HepG2 (cell line): ENCODE measurements around the gene ZXDC. TPM values are rescaled to one million over a fixed set of nuclear protein-coding genes. Genes with fewer than 3 reads are reported as not detected.
A peak's percentile ranks its signal among the peaks of the same experiment; 100 is the strongest.

ENCODE experiments used
- CBX2 ChIP-seq, 2 experiments: fragments of 200-600 bp in 1 of 2; sonication (generic); formaldehyde crosslinking in 1 of 2; IDR thresholded peaks; 2 replicates each; pipeline versions ENCODE4 v1.7.0 to v1.8.1; 2018 to 2022; ENCODE audit warnings: low read depth in 2 of 2, low read length in 1 of 2, mild to moderate bottlenecking in 1 of 2, missing genetic modification reagents in 1 of 2
- E2F1 ChIP-seq: sonication (generic); formaldehyde crosslinking; IDR thresholded peaks from 2 replicates; pipeline ENCODE4 v1.5.0; 2020; ENCODE audit warnings: missing genetic modification reagents
- FOSL1 ChIP-seq: sonication (generic); formaldehyde crosslinking; IDR thresholded peaks from 2 replicates; pipeline ENCODE4 v1.9.0; 2021; ENCODE audit warnings: missing genetic modification reagents, borderline replicate concordance
- KLF11 ChIP-seq: IDR thresholded peaks from 2 replicates; pipeline ENCODE4 v1.6.1; 2016; ENCODE audit warnings: missing compliant biosample characterization
- NFKBIZ ChIP-seq: IDR thresholded peaks from 2 replicates; pipeline ENCODE4 v1.6.1; 2018; ENCODE audit warnings: missing genetic modification reagents, missing compliant biosample characterization
- NR2F6 ChIP-seq, 2 experiments: IDR thresholded peaks; 2 replicates each; pipeline ENCODE4 v1.6.1; 2016; ENCODE audit warnings: antibody characterized with exemption in 1 of 2, mild to moderate bottlenecking in 1 of 2
- PATZ1 ChIP-seq: sonication (generic); formaldehyde crosslinking; IDR thresholded peaks from 2 replicates; pipeline ENCODE4 v1.4.0; 2020; ENCODE audit warnings: missing genetic modification reagents
- PRPF4 ChIP-seq: fragments of 200-400 bp; formaldehyde crosslinking; IDR thresholded peaks from 2 replicates; pipeline ENCODE4 v1.6.1; 2016; ENCODE audit warnings: low read length, low read depth; ENCODE audit not compliant: poor library complexity, severe bottlenecking
- SMARCC2 ChIP-seq: fragments of 450-650 bp; IDR thresholded peaks from 2 replicates; pipeline ENCODE4 v1.6.1; 2017; ENCODE audit warnings: antibody characterized with exemption, mild to moderate bottlenecking
- SNAPC2 ChIP-seq: sonication (generic); formaldehyde crosslinking; IDR thresholded peaks from 2 replicates; pipeline ENCODE4 v1.8.1; 2022; ENCODE audit warnings: mild to moderate bottlenecking, missing genetic modification reagents
- TEAD3 ChIP-seq: optimal IDR thresholded peaks from 2 replicates; pipeline ENCODE3; 2016; ENCODE audit warnings: borderline replicate concordance
- TRIM24 ChIP-seq: sonication (generic); formaldehyde crosslinking; IDR thresholded peaks from 2 replicates; pipeline ENCODE4 v1.8.0; 2022; ENCODE audit warnings: mild to moderate bottlenecking, missing genetic modification reagents
- ZBTB38 ChIP-seq: sonication (generic); formaldehyde crosslinking; IDR thresholded peaks from 2 replicates; pipeline ENCODE4 v1.5.1; 2020; ENCODE audit warnings: mild to moderate bottlenecking, missing genetic modification reagents
- ZFP36 ChIP-seq: fragments of 150-350 bp; IDR thresholded peaks from 2 replicates; pipeline ENCODE4 v1.6.1; 2018; ENCODE audit warnings: borderline replicate concordance, low read length, low read depth; ENCODE audit not compliant: partially characterized antibody
- ZNF792 ChIP-seq: IDR thresholded peaks from 2 replicates; pipeline ENCODE4 v1.6.1; 2016
- ZNF800 ChIP-seq: sonication (generic); formaldehyde crosslinking; IDR thresholded peaks from 2 replicates; pipeline ENCODE4 v1.4.0; 2020; ENCODE audit warnings: missing genetic modification reagents
- polyA plus RNA-seq, 8 experiments: library from polyadenylated mRNA; depleted of rRNA in 3 of 8; stranded (reverse) in 7 of 8; unstranded in 1 of 8; fragments of >200 nt; fragmentation: Illumina TruSeq in 4 of 8; extraction: Trizol in 4 of 8; gene quantifications; 2 replicates each; pipeline versions ENCODE4 v1.2.1 to v1.2.3, GENCODE V29; 2011 to 2016; ENCODE audit warnings: low read depth in 4 of 8, missing spikeins in 1 of 8, mixed read lengths in 1 of 8; ENCODE audit not compliant: insufficient read depth in 1 of 8
- total RNA-seq, 5 experiments: library from RNA; depleted of rRNA; stranded (reverse); fragments of >200 nt; fragmentation: Illumina TruSeq; extraction: Trizol; gene quantifications; 2 replicates each; pipeline ENCODE4 v1.2.3, GENCODE V29; 2016; ENCODE audit warnings: low read depth in 1 of 5

The ZXDC gene
- total and polyA plus RNA-seq, 2 of the 13 experiments (the other 11 are each of a cell fraction or from before 2014, with no cell fraction given): 17.6 to 21.2 TPM

- TF ChIP-seq ZNF800 (CRISPR knock-in tag): peak; percentile 77
- TF ChIP-seq ZBTB38 (CRISPR knock-in tag): 0 out of 2 replicates have a peak, but pooled peaks have one; percentile 35
- TF ChIP-seq PATZ1 (CRISPR knock-in tag): peak; percentile 99
- 0 out of 2 replicates have a peak, but pooled peaks have one; percentile 31 for TF ChIP-seq KLF11 (CRISPR knock-in tag)
- no peak for TF ChIP-seq NR2F6 (IDR thresholded peaks at IDR 0.05)
- TF ChIP-seq NR2F6 (CRISPR knock-in tag; IDR thresholded peaks at IDR 0.05): peak; percentile 33; the same call in 1 of the 2 replicates
- peak; percentile 81 for TF ChIP-seq TEAD3 (CRISPR knock-in tag)
- TF ChIP-seq E2F1 (CRISPR knock-in tag): peak; percentile 68; the same call in 1 of the 2 replicates
- no peak for TF ChIP-seq FOSL1 (CRISPR knock-in tag)
- TF ChIP-seq ZFP36: no peak
- peak; percentile 52; the same call in 1 of the 2 replicates for TF ChIP-seq SNAPC2 (CRISPR knock-in tag)
- TF ChIP-seq TRIM24 (CRISPR knock-in tag): no peak; the same call in 1 of the 2 replicates
- TF ChIP-seq NFKBIZ (CRISPR knock-in tag): peak; percentile 85; the same call in 1 of the 2 replicates
- TF ChIP-seq CBX2 (IDR thresholded peaks at IDR 0.05; ENCODE audit: low read depth, low read length): no peak
- TF ChIP-seq CBX2 (CRISPR knock-in tag; IDR thresholded peaks at IDR 0.05; ENCODE audit: low read depth): no peak
- TF ChIP-seq SMARCC2: no peak
- 0 out of 2 replicates have a peak, but pooled peaks have one; percentile 30 for TF ChIP-seq ZNF792 (CRISPR knock-in tag)
- no peak for TF ChIP-seq PRPF4
Observed at GRCh38 chr3:126523745-126524428, 48.2 kb upstream of the ZXDC start, which contains the start of gene CHST13 (continued).
